Effector CD8-positive, alpha-beta T cell (primary cell): ENCODE results near the gene PAM16.
A peak's percentile ranks its signal among the peaks of the same experiment; 100 is the strongest.
"Not testable (repeated sequence)": the region's sequence is repeated elsewhere in the genome, so short reads cannot be mapped to it uniquely, and the experiment has no call there.

Source experiments
- DNase-seq: peaks from one replicate; lab custom pipeline; 2025; lab: John Stamatoyannopoulos, UW

The PAM16 gene

GRCh38 chr16:4334724-4335495 lies 16.2 kb downstream of the PAM16 start:
- DNase-seq = no peak

GRCh38 chr16:4333714-4334113 lies 17.4 kb downstream of the PAM16 start:
- DNase-seq = not testable (repeated sequence)

GRCh38 chr16:4333308-4333638 lies 17.8 kb downstream of the PAM16 start:
- no peak for DNase-seq

GRCh38 chr16:4332623-4333307 lies 18.4 kb downstream of the PAM16 start:
- no peak for DNase-seq

- DNase-seq = no peak
Measured at GRCh38 chr16:4332083-4332482, 19.0 kb downstream of the PAM16 start.

GRCh38 chr16:4330277-4330874 lies 20.7 kb downstream of the PAM16 start:
- peak; percentile 61 for DNase-seq

GRCh38 chr16:4328782-4329775 lies 22.0 kb downstream of the PAM16 start:
- no peak for DNase-seq

- peak; percentile 33 for DNase-seq
Measured at GRCh38 chr16:4328046-4328781, 22.9 kb downstream of the PAM16 start.

- DNase-seq = no peak
Measured at GRCh38 chr16:4327386-4328045, 23.6 kb downstream of the PAM16 start.

GRCh38 chr16:4325253-4325758 lies 25.8 kb downstream of the PAM16 start:
- no peak for DNase-seq

GRCh38 chr16:4324492-4325252 lies 26.4 kb downstream of the PAM16 start:
- no peak for DNase-seq

GRCh38 chr16:4323845-4324488 lies 27.2 kb downstream of the PAM16 start:
- DNase-seq = no peak

GRCh38 chr16:4323071-4323844 lies 27.9 kb downstream of the PAM16 start:
- DNase-seq = no peak

GRCh38 chr16:4322121-4323052 lies 28.7 kb downstream of the PAM16 start:
- no peak for DNase-seq

GRCh38 chr16:4321286-4322120 lies 29.6 kb downstream of the PAM16 start:
- no peak for DNase-seq

- no peak for DNase-seq
Measured at GRCh38 chr16:4320571-4321137, 30.5 kb downstream of the PAM16 start.
